GM12878 (cell line): ENCODE results near the gene FRAS1. TPM values are rescaled to one million over a fixed set of nuclear protein-coding genes. Genes with fewer than 3 reads are reported as not detected.

ENCODE experiments used
- ATAC-seq: fragments of 200-7000 bp; cut with Tn5 transposase; 3 replicates; pipeline ENCODE4 v1.9.1; 2020; ENCODE audit warnings: mild to moderate bottlenecking, moderate library complexity
- BruUV-seq: library from RNA; stranded (reverse); fragments of 400-500 nt; replicated peaks from 2 replicates; lab custom pipeline; 2021; lab: Mats Ljungman, UMichigan
- CTCF ChIA-PET: fragments of 300-600 bp; sonication (Branson Sonifier 250); formaldehyde crosslinking; extraction: SDS; loops from one replicate; lab custom pipeline; 2021; ENCODE audit warnings: inconsistent platforms; lab: Yijun Ruan, JAX
- POLR2A ChIA-PET: fragments of 350-600 bp; formaldehyde crosslinking; extraction: SDS; loops from one replicate; lab custom pipeline; 2021; ENCODE audit warnings: inconsistent platforms; lab: Charles Lee
- RAD21 ChIA-PET: fragments of 300-600 bp; sonication (Branson Sonifier 250); formaldehyde crosslinking; loops from one replicate; lab custom pipeline; 2023; ENCODE audit warnings: antibody characterized with exemption; ENCODE audit not compliant: unreplicated experiment; lab: Charles Lee
- SMC1A ChIA-PET: fragments of 300-600 bp; sonication (Branson Sonifier 250); formaldehyde crosslinking; loops from one replicate; lab custom pipeline; 2023; ENCODE audit not compliant: unreplicated experiment, uncharacterized antibody; lab: Charles Lee
- DNase-seq: peaks from one replicate; pipeline ENCODE4 v3.0.0-alpha.2; 2011; ENCODE audit warnings: low read depth, low spot score
- FAIRE-seq: peaks from 3 replicates; lab custom pipeline; 2011; peaks lifted over from hg19 to GRCh38; lab: Jason Lieb, UNC
- H2AFZ ChIP-seq: 2 replicates; pipeline ENCODE4 v1.6.0; 2011; ENCODE audit warnings: low read depth, low read length, control low read depth; ENCODE audit not compliant: control insufficient read depth
- H3K27ac ChIP-seq: 2 replicates; pipeline ENCODE4 v1.5.1; 2011; ENCODE audit warnings: control low read depth; ENCODE audit not compliant: control insufficient read depth, insufficient read depth
- H3K27me3 ChIP-seq, 2 experiments: replicated peaks in 1 of 2; 2 replicates each; pipeline versions ENCODE4 v1.6.0 to v1.6.1; 2011; ENCODE audit warnings: low read length in 1 of 2; ENCODE audit not compliant: control insufficient read depth in 2 of 2, insufficient read depth in 2 of 2
- H3K36me3 ChIP-seq, 2 experiments: 2 replicates each; pipeline ENCODE4 v1.5.1; 2011; ENCODE audit warnings: low read length in 1 of 2; ENCODE audit not compliant: control insufficient read depth in 2 of 2, insufficient read depth in 2 of 2
- H3K4me1 ChIP-seq: 2 replicates; pipeline ENCODE4 v1.6.1; 2011; ENCODE audit warnings: mild to moderate bottlenecking, low read length, moderate library complexity, mixed read lengths; ENCODE audit not compliant: control insufficient read depth, insufficient read depth
- H3K4me2 ChIP-seq: 2 replicates; pipeline ENCODE4 v1.6.0; 2011; ENCODE audit warnings: control low read depth; ENCODE audit not compliant: control insufficient read depth, insufficient read depth
- H3K4me3 ChIP-seq: fragments of 200-600 bp; sonication (generic); 2 replicates; pipeline ENCODE4 v1.5.1; 2016
- H3K79me2 ChIP-seq: 2 replicates; pipeline ENCODE4 v1.6.0; 2011; ENCODE audit warnings: low read length; ENCODE audit not compliant: control insufficient read depth, insufficient read depth
- H3K9ac ChIP-seq: 2 replicates; pipeline ENCODE4 v1.8.0; 2011; ENCODE audit warnings: low read length, control low read depth, mixed read lengths; ENCODE audit not compliant: control insufficient read depth, insufficient read depth
- H3K9me3 ChIP-seq: replicated peaks from 3 replicates; pipeline ENCODE4 v1.5.1; 2011; ENCODE audit warnings: mild to moderate bottlenecking, low read length; ENCODE audit not compliant: control insufficient read depth, insufficient read depth
- H4K20me1 ChIP-seq: 2 replicates; pipeline ENCODE4 v1.6.0; 2011; ENCODE audit not compliant: control insufficient read depth, insufficient read depth
- IKZF1 ChIP-seq: fragments of 450-650 bp; conservative IDR thresholded peaks from 2 replicates; pipeline ENCODE4 v1.6.1; 2017; ENCODE audit warnings: antibody characterized with exemption, mild to moderate bottlenecking
- KLF5 ChIP-seq: fragments of 450-650 bp; IDR thresholded peaks from 2 replicates; pipeline ENCODE4 v1.6.1; 2014; ENCODE audit warnings: mild to moderate bottlenecking; ENCODE audit not compliant: partially characterized antibody
- MEF2B ChIP-seq: fragments of 450-650 bp; IDR thresholded peaks from 2 replicates; pipeline ENCODE4 v1.6.1; 2018; ENCODE audit warnings: mild to moderate bottlenecking, moderate library complexity; ENCODE audit not compliant: partially characterized antibody, poor library complexity, severe bottlenecking
- MYB ChIP-seq: fragments of 150-350 bp; IDR thresholded peaks from 2 replicates; pipeline ENCODE4 v1.6.1; 2014; ENCODE audit warnings: mild to moderate bottlenecking, low read depth, low read length, borderline replicate concordance
- NFXL1 ChIP-seq: fragments of 450-650 bp; IDR thresholded peaks from 2 replicates; pipeline ENCODE4 v1.6.1; 2017; ENCODE audit warnings: antibody characterized with exemption, mild to moderate bottlenecking, borderline replicate concordance
- ZNF687 ChIP-seq: fragments of 450-650 bp; IDR thresholded peaks from 2 replicates; pipeline ENCODE4 v1.6.1; 2017; ENCODE audit warnings: mild to moderate bottlenecking, moderate library complexity
- WGBS: methylation state at CpG from one replicate; pipeline ENCODE4 v1.1.6; 2016; ENCODE audit warnings: low lambda C conversion rate; ENCODE audit not compliant: insufficient replicate concordance, insufficient coverage; ENCODE audit errors: missing lambda C conversion rate; 5-methylcytosine and 5-hydroxymethylcytosine counted together
- in situ Hi-C: fragments of 300-500 bp; cut with MboI; formaldehyde crosslinking; loops from 9 replicates; pipeline ENCODE4 v1.14.3; 2018; ENCODE audit warnings: mixed read lengths
- intact Hi-C: fragments of 100-400 bp; cut with micrococcal nuclease; formaldehyde crosslinking; loops from one replicate; pipeline ENCODE4 v1.14.2; 2022; ENCODE audit not compliant: unreplicated experiment
- polyA plus RNA-seq, 11 experiments: library from polyadenylated mRNA; depleted of rRNA in 4 of 11; unstranded in 6 of 11; stranded (reverse) in 5 of 11; fragments of >200 nt; fragmentation: Nextera tagmentation in 4 of 11; fragmentation: Illumina TruSeq in 1 of 11; extraction: Ambion mirVana in 4 of 11; extraction: Trizol in 1 of 11; gene quantifications; 1 replicate in 1 of 11; 2 replicates in 10 of 11; pipeline versions ENCODE4 v1.2.1 to v1.2.3, GENCODE V29; 2011 to 2016; ENCODE audit warnings: inconsistent platforms in 2 of 11, missing spikeins in 2 of 11, low read depth in 1 of 11
- total RNA-seq, 4 experiments: library from RNA; depleted of rRNA in 3 of 4; stranded (reverse); fragments of >200 nt in 3 of 4; fragmentation: Illumina TruSeq in 1 of 4; extraction: Trizol in 1 of 4; gene quantifications; 2 replicates each; pipeline versions ENCODE4 v1.2.1 to v1.2.3, GENCODE V29; 2013 to 2021

Gene FRAS1
- total and polyA plus RNA-seq, 10 of the 15 experiments (the other 5 are each of a cell fraction or from before 2014, with no cell fraction given) = 0.08 to 11.7 (median 0.20) TPM

DNA sequence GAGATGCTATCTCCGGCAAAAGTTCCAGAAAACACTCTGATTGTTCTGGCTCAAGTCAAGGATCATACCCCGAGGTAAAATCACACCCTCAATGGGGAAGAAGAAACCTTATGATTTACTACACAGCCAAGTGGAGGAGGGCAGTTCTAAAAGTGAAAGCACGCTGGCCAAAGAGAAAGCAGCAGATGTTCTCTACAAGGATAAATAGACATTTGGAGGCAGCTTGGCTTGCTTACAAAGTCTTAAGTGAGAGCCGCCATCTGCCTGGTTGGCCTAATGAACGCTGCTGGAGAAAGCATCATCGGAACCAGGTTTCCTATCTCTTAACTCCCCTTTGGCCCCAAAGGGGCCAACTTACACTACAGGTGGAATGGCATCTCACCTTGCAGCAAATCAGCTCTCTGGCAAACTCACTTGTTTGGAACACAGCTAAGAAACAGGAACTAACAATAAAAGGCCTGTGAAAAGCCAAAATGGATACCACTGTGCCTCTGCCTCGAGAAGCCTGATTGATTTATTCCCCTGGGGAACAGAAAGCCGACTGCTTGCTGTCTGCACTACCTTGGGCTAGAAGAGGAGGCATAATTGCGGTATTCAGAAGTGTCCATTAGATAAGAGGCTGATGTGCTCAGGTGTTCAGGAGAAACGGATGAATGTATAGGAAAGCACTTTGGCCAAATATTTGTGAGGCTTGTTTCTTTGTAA is 22.8 kb downstream of the FRAS1 start:
- Histone ChIP-seq H3K79me2 (no peaks in the 10 kb centered on the region), H3K9ac (no peak overlapping the region), H3K27ac (no peak overlapping the region), H3K27me3 (no peaks in the 10 kb centered on the region), H3K4me2 (no peak overlapping the region)
- POLR2A ChIA-PET = no interaction called here
- intact Hi-C loops = no loop called here
- FAIRE-seq = no peak
- CTCF ChIA-PET = interaction anchor here (1.2 to 1.4 kb wide), 2 partner anchors 67 to 81 kb away, joined by 3 to 4 read pairs; no protein-coding TSS in a partner anchor
- in situ Hi-C loops = no loop called here
- no TSS peak for BruUV-seq
- WGBS = 41% methylated on average over 10 of the region's 10 CpGs
- TF ChIP-seq MEF2B (peak; percentile 64), NFXL1 (no peak), MYB (no peak), IKZF1 (0 out of 2 replicates have a peak, but pooled peaks have one; percentile 22), ZNF687 (0 out of 2 replicates have a peak, but pooled peaks have one; percentile 22), KLF5 (no peak)
- TF ChIP-seq, all 136 proteins: peak for 3
- Histone ChIP-seq H3K36me3 (no peaks in the 10 kb centered on the region), H3K4me3 (no peak overlapping the region), H2AFZ (no peak overlapping the region), H3K9me3 (no peaks in the 10 kb centered on the region), H3K4me1 (no peaks in the 10 kb centered on the region), H4K20me1 (no peaks in the 10 kb centered on the region)
- ATAC-seq (peak; percentile 71), DNase-seq (no peak)
- SMC1A ChIA-PET = interaction anchor here (1.4 to 1.9 kb wide), 4 partner anchors 9 to 91 kb away, joined by 4 to 8 read pairs (median 5); no protein-coding TSS in a partner anchor
- RAD21 ChIA-PET = interaction anchor here (1.0 to 3.1 kb wide), 4 partner anchors 10 to 108 kb away, joined by 3 to 11 read pairs (median 6); no protein-coding TSS in a partner anchor
